SK-N-SH treated with all-trans-retinoic acid at 6 μM for 48 hours (cell line): Measurements from ENCODE around the gene CEND1.

Source experiments
- ATAC-seq: fragments of 200-7000 bp; cut with Tn5 transposase; 3 replicates; pipeline ENCODE4 v1.9.1; 2020; ENCODE audit warnings: mild to moderate bottlenecking, moderate library complexity
- ARNTL ChIP-seq: fragments of 450-650 bp; formaldehyde crosslinking; IDR thresholded peaks from 2 replicates; pipeline ENCODE4 v1.5.0; 2020; ENCODE audit warnings: low read depth, mild to moderate bottlenecking, moderate library complexity, borderline replicate concordance
- CREB5 ChIP-seq: fragments of 250-450 bp; sonication (Bioruptor Pico); IDR thresholded peaks from 2 replicates; pipeline ENCODE4 v1.5.1; 2020; ENCODE audit warnings: low read depth, mild to moderate bottlenecking, moderate library complexity
- CSDC2 ChIP-seq: fragments of 250-450 bp; sonication (Bioruptor Pico); IDR thresholded peaks from 2 replicates; pipeline ENCODE4 v1.5.0; 2020; ENCODE audit warnings: mild to moderate bottlenecking, moderate library complexity
- CSRNP3 ChIP-seq: fragments of 250-450 bp; sonication (Bioruptor Pico); IDR thresholded peaks from 2 replicates; pipeline ENCODE4 v1.5.1; 2021; ENCODE audit warnings: mild to moderate bottlenecking, moderate library complexity
- ESRRG ChIP-seq: fragments of 250-450 bp; sonication (Bioruptor Pico); IDR thresholded peaks from 2 replicates; pipeline ENCODE4 v1.6.1; 2021; ENCODE audit warnings: mild to moderate bottlenecking
- GLIS3 ChIP-seq: fragments of 250-450 bp; sonication (Bioruptor Pico); IDR thresholded peaks from 2 replicates; pipeline ENCODE4 v1.5.0; 2020; ENCODE audit warnings: mild to moderate bottlenecking, moderate library complexity
- ISL1 ChIP-seq: fragments of 250-450 bp; sonication (Bioruptor Pico); IDR thresholded peaks from 2 replicates; pipeline ENCODE4 v2.1.2; 2022; ENCODE audit warnings: mild to moderate bottlenecking, moderate library complexity
- OSR1 ChIP-seq: fragments of 250-450 bp; sonication (Bioruptor Pico); IDR thresholded peaks from 2 replicates; pipeline ENCODE4 v1.8.0; 2022; ENCODE audit warnings: moderate library complexity, mild to moderate bottlenecking, inconsistent platforms
- POU6F1 ChIP-seq: fragments of 250-450 bp; sonication (Bioruptor Pico); IDR thresholded peaks from 2 replicates; pipeline ENCODE4 v1.8.0; 2021; ENCODE audit warnings: low read depth, mild to moderate bottlenecking, moderate library complexity, borderline replicate concordance
- PPARA ChIP-seq: fragments of 250-450 bp; sonication (Bioruptor Pico); IDR thresholded peaks from 2 replicates; pipeline ENCODE4 v1.5.0; 2020; ENCODE audit warnings: mild to moderate bottlenecking, borderline replicate concordance
- RARB ChIP-seq: fragments of 250-450 bp; sonication (Bioruptor Pico); IDR thresholded peaks from 2 replicates; pipeline ENCODE4 v1.8.0; 2021; ENCODE audit warnings: mild to moderate bottlenecking, moderate library complexity
- SNAI2 ChIP-seq: fragments of 250-450 bp; sonication (Bioruptor Pico); IDR thresholded peaks from 2 replicates; pipeline ENCODE4 v1.5.0; 2020; ENCODE audit warnings: mild to moderate bottlenecking, moderate library complexity
- TCF4 ChIP-seq: fragments of 250-450 bp; sonication (Bioruptor Pico); IDR thresholded peaks from 2 replicates; pipeline ENCODE4 v1.8.0; 2021; ENCODE audit warnings: mild to moderate bottlenecking, moderate library complexity, borderline replicate concordance
- TSHZ2 ChIP-seq: fragments of 250-450 bp; sonication (Bioruptor Pico); IDR thresholded peaks from 2 replicates; pipeline ENCODE4 v1.5.0; 2020; ENCODE audit warnings: mild to moderate bottlenecking, moderate library complexity
- ZC3H10 ChIP-seq: fragments of 250-450 bp; sonication (Bioruptor Pico); IDR thresholded peaks from 2 replicates; pipeline ENCODE4 v1.5.1; 2021; ENCODE audit warnings: mild to moderate bottlenecking, moderate library complexity
- ZFP3 ChIP-seq: fragments of 250-450 bp; sonication (Bioruptor Pico); IDR thresholded peaks from 2 replicates; pipeline ENCODE4 v1.5.0; 2020; ENCODE audit warnings: mild to moderate bottlenecking, moderate library complexity
- ZFP30 ChIP-seq: fragments of 450-650 bp; formaldehyde crosslinking; IDR thresholded peaks from 2 replicates; pipeline ENCODE4 v1.5.0; 2022; ENCODE audit warnings: mild to moderate bottlenecking, moderate library complexity
- ZNF565 ChIP-seq: fragments of 450-650 bp; formaldehyde crosslinking; conservative IDR thresholded peaks from 2 replicates; pipeline ENCODE4 v1.5.0; 2020; ENCODE audit warnings: low read depth, mild to moderate bottlenecking, moderate library complexity
- ZNF70 ChIP-seq: fragments of 450-650 bp; formaldehyde crosslinking; IDR thresholded peaks from 2 replicates; pipeline ENCODE4 v1.5.0; 2020; ENCODE audit warnings: mild to moderate bottlenecking, moderate library complexity
- ZNF8 ChIP-seq: fragments of 450-650 bp; formaldehyde crosslinking; IDR thresholded peaks from 2 replicates; pipeline ENCODE4 v1.5.0; 2020; ENCODE audit warnings: mild to moderate bottlenecking, moderate library complexity
- TF ChIP-seq, protein P1 (sequence below): fragments of 250-450 bp; sonication (Bioruptor Pico); IDR thresholded peaks from 2 replicates; pipeline ENCODE4 v1.8.0; 2020; ENCODE audit warnings: mild to moderate bottlenecking, moderate library complexity, borderline replicate concordance

Gene CEND1

GRCh38 chr11:803770-804598 is 14.1 kb upstream of the CEND1 start:
- peak; percentile 8 for ATAC-seq
- TF ChIP-seq ZFP30 (CRISPR knock-in tag) (no peak), TCF4 (CRISPR knock-in tag) (no peak), OSR1 (CRISPR knock-in tag) (no peak), ESRRG (CRISPR knock-in tag) (no peak), ZNF565 (CRISPR knock-in tag) (no peak), ZC3H10 (no peak), SNAI2 (CRISPR knock-in tag) (no peak)

DNA sequence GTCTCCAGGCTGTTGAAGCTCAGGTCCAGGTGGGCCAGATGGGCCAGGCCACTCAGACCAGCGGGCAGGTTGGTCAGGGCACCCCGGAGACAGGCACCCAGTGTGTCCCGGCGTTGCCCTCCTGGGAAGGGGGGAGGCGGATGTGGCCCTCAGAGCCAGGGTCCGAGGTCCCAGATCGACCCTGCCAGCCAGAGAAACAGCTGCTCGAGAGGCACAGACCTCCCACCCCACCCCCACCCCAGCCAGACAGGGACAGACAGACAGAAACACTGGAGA is 13.5 kb upstream of the CEND1 start:
- TF ChIP-seq ISL1 (CRISPR knock-in tag) (no peak), ZNF8 (CRISPR knock-in tag) (no peak), CSRNP3 (CRISPR knock-in tag) (no peak), ZC3H10 (no peak), SNAI2 (CRISPR knock-in tag) (no peak), RARB (no peak), ARNTL (CRISPR knock-in tag) (no peak), CSDC2 (CRISPR knock-in tag) (no peak), ZFP3 (CRISPR knock-in tag) (no peak), CREB5 (CRISPR knock-in tag) (no peak), POU6F1 (no peak), OSR1 (CRISPR knock-in tag) (no peak), GLIS3 (CRISPR knock-in tag) (no peak), ZNF70 (CRISPR knock-in tag) (no peak), PPARA (CRISPR knock-in tag) (no peak), TSHZ2 (CRISPR knock-in tag) (no peak)
- TF ChIP-seq, protein P1, sequence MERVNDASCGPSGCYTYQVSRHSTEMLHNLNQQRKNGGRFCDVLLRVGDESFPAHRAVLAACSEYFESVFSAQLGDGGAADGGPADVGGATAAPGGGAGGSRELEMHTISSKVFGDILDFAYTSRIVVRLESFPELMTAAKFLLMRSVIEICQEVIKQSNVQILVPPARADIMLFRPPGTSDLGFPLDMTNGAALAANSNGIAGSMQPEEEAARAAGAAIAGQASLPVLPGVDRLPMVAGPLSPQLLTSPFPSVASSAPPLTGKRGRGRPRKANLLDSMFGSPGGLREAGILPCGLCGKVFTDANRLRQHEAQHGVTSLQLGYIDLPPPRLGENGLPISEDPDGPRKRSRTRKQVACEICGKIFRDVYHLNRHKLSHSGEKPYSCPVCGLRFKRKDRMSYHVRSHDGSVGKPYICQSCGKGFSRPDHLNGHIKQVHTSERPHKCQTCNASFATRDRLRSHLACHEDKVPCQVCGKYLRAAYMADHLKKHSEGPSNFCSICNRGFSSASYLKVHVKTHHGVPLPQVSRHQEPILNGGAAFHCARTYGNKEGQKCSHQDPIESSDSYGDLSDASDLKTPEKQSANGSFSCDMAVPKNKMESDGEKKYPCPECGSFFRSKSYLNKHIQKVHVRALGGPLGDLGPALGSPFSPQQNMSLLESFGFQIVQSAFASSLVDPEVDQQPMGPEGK (CRISPR knock-in tag): no peak
- ATAC-seq: no peak

DNA sequence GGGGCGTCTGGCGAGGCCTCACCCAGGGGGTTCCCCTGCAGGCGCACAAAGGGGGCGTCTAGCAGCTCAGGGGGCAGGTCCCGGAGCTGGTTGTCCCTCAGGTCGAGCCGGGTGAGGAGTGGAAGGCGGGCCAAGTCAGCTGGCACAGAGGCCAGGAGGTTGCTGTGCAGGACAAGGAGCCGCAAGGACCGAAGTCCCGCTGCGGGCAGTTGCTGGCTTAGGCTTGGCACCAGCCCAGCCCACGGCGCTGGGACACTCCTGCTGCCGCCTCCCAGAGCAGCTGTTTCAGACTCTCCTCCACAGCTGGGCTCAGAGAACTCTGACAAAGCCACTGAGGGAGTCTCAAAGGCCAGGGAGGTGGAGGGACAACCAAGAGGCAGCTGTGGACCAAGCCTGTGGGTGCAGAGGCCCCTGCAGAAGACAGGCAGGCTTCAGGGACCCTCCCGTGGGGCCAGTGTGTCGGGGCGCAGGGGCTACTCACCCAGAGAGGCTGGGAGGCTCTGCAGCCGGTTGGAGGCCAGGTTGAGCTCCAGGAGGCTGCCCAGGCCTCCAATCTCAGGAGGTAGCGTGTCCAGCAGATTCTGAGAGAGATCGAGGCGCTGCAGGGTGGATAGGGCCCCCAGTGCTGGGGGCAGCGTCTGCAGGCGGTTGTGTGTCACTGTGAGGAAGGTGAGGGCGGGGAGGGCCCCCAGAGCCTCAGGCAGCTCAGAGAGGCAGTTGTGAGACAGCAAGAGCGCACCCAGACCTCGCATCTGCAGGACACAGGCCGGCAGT is 13.0 kb upstream of the CEND1 start:
- no peak for ATAC-seq
- TF ChIP-seq GLIS3 (CRISPR knock-in tag): no peak
- no peak for TF ChIP-seq ZNF70 (CRISPR knock-in tag)
- no peak for TF ChIP-seq OSR1 (CRISPR knock-in tag)
- TF ChIP-seq SNAI2 (CRISPR knock-in tag): no peak
- no peak for TF ChIP-seq TCF4 (CRISPR knock-in tag)
- no peak for TF ChIP-seq TSHZ2 (CRISPR knock-in tag)
- no peak for TF ChIP-seq ZFP30 (CRISPR knock-in tag)
- no peak for TF ChIP-seq ZNF565 (CRISPR knock-in tag)
